Islet precursor cell (in vitro differentiated cells): ENCODE measurements around the gene ATP13A2.

ENCODE experiments used
- DNase-seq: peaks from one replicate; pipeline ENCODE4 v3.0.0-alpha.2; 2018

Gene ATP13A2, protein sequence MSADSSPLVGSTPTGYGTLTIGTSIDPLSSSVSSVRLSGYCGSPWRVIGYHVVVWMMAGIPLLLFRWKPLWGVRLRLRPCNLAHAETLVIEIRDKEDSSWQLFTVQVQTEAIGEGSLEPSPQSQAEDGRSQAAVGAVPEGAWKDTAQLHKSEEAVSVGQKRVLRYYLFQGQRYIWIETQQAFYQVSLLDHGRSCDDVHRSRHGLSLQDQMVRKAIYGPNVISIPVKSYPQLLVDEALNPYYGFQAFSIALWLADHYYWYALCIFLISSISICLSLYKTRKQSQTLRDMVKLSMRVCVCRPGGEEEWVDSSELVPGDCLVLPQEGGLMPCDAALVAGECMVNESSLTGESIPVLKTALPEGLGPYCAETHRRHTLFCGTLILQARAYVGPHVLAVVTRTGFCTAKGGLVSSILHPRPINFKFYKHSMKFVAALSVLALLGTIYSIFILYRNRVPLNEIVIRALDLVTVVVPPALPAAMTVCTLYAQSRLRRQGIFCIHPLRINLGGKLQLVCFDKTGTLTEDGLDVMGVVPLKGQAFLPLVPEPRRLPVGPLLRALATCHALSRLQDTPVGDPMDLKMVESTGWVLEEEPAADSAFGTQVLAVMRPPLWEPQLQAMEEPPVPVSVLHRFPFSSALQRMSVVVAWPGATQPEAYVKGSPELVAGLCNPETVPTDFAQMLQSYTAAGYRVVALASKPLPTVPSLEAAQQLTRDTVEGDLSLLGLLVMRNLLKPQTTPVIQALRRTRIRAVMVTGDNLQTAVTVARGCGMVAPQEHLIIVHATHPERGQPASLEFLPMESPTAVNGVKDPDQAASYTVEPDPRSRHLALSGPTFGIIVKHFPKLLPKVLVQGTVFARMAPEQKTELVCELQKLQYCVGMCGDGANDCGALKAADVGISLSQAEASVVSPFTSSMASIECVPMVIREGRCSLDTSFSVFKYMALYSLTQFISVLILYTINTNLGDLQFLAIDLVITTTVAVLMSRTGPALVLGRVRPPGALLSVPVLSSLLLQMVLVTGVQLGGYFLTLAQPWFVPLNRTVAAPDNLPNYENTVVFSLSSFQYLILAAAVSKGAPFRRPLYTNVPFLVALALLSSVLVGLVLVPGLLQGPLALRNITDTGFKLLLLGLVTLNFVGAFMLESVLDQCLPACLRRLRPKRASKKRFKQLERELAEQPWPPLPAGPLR

DNA sequence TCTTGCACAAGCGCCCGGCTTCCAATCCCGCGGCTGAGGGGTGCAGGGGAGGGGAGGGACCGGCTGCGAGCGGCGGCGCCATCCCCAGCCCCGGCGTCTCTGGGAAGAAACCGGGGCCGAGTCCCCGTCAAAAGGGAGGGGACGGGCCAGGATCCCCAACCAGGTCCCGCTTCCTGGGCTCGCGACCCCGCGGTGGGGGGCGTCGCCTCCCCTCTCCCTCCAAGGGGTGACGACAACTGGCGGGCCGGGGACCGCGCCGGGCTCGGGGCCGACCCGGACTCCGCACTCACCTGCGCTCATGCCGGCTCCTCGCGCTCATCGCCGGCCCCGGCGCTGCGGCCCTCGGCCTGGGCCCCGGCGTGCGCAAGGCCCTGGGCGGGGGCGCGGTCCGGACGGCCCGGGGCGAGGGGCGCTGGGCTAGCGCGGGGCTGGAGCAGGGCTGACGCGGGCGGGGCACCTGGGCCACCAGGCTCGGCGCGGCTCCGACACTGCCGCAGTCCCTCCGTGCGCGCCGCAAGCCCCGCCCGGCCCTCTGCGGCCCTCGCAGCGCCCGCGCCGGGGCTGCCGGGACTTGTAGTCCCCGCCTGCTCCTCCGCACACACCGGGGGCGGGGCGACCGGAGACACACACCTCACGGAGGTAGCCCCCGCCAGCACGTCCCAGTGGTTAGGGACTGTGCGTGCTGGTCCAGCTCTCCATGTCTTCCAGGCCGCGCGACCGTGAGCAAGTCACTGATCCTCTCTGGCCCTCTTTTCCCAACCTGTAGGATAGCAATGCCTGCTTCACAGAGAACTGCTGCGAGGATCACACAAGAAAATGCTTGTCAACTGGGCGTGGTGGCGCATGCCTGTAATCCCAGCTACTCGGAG is at the start of gene ATP13A2:
TSS of gene ATP13A2 (minus strand) at position 490 of the 869 bp plus-strand sequence. CDS start at position 300, 190 bp downstream.
- peak; percentile 95 for DNase-seq

DNA sequence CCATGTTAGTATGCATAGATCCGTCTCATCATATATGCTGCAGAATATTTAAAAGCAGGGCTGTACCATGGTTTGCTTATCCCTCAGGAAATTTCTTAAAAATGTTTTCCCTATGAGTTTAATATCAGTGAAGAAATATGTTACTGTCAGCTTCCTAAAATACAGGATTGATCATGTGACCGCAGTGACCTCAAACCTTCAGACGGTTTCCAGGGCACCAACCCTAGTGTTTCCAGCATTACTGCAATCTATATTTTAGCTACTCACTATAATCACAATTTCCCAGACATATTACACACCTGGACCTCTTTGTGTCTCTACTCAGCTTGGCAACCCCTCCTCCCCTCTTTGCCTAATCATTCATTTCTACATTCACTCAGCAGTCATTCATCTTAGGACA is 49.8 kb upstream of the ATP13A2 start:
- no peak for DNase-seq

DNA sequence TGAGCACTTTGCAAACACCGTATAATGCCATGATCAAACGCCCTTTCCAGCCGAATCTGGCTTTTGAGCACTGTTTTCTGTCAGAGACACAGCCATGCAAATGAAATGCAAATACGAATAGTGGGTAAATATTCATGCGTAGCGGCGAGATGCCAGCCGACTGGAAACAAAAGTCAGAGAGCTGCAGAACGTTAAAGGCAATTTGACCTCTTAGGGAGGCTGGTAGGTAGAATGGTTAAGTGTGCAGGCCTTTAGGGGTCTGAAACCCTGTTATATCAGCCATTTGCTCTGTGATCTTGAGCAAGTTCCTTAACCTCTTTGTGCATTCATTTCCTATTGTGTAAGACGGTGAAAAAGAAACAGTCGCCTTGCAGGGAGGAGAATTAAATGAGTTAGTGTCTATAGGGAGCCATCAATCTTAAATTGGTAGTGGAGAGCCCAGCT is 48.6 kb upstream of the ATP13A2 start:
- no peak for DNase-seq

DNA sequence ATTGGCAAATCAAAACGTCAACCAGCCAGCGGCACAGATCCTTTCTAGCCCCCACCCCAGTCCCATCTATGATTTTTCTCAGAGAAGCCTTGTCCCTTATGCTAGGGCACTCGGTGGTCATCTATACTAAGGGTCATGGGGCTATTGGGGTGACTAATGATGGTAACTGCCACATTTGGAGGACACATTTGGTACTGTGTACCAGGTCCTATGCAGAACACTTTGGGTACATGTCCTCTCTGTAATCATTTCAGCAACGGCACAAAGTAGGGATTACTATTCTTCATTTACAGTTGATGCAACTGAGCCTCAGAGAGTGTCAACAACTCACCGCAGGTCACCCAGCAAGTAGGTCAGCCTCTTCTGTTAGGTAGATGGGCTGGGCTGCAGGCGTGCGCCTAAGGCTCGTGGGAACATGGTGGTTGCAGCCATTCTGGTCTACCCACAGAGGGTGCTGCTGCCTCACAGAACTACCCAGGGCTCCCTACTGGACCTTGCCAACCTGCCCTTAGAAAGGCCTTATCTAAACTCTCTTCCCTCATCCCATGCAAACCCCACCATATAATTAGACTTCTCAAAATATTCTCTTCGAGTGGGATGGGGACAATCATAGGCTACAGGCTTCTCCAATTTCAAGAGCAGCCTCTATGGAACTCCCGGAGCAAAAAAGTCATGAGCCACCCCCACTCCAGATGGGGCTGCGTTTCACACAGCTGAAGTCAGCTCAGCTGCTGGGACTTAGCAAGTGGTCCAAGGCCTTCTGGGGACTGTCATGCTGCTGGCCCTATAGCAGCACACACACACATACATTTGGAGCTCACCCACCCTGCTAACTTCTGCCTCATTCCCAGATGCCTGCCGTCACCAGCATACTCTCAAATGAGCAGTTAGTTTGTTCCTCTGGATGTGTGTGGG is 47.9 kb upstream of the ATP13A2 start:
- peak; percentile 91 for DNase-seq

DNA sequence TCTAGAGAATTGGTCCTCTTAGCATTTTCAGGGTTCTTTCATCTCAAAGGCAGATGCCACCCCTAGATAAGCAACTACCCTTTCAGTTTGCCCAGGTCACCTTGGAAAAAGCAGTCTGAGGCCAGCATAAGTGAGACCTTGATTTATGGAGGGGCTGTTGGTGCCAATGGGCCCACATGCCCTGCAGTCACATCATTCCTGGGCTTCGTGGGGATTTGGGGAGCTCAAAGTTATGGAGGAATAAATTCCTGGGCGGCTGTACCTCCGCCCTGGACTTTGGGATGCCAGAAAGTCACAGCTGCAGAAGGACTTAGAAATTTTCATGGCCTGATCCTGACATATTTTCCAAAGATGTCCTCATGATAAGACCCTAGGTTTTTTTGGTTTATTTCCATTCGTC is 44.8 kb upstream of the ATP13A2 start:
- no peak for DNase-seq

DNA sequence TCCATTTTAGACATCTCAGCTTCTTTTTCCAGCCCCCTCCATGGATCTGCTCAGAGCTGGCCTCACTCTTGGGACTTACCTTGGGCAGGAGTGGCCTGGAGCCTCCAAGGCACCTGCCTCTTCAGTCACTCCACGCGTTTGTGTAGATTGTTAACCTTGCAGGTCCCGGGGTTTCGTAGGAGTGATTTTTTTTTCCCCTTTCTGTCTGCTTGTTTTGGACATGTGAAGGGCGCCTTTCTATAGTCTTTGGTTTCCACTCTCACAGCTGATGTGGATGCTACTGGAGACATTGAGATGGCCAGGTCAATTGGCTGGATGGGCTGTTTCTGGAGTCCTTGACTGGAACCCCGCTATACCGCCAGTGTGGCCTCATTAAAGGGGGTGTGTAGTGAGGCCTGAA is 44.1 kb upstream of the ATP13A2 start:
- DNase-seq: no peak

DNA sequence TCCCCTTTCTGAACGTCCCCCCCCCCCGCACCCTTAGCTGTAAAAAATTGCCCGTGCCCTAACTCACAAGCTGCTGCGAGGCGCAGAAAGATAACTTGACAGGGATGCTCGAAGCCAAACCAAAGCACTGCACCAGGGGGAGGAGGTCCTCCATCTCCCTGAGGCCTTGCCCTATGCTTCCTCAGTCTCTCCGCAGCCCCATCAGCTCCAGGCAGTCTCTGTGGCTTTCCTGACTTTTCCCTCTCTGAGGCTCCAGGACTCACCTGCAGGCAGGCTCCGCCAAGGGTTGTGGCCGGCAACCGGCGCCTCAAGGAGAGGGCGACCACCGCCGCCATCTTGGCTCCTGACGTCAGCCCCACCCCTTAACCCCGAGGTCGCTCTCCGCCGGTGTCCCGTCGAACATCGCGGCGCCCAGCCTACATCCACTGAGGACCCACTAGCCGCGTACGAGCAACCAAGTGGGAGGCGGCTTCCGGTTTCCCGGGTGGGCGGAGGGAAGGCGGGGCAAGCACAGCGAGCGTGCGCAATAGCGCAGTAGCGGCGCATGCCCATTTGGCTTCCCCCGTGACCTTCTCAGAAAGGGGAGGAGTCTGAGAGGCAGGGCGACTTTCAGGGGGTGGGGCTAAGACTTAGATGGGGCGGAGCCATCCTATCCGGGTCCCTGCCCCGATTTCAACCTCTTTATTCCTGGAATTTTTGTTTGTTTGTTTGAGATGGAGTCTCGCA is 42.1 kb upstream of the ATP13A2 start, which contains the start of gene SDHB:
TSS of gene SDHB (minus strand) at position 348 of the 726 bp plus-strand sequence. CDS start at position 335, 13 bp downstream.
- peak; percentile 99 for DNase-seq

DNA sequence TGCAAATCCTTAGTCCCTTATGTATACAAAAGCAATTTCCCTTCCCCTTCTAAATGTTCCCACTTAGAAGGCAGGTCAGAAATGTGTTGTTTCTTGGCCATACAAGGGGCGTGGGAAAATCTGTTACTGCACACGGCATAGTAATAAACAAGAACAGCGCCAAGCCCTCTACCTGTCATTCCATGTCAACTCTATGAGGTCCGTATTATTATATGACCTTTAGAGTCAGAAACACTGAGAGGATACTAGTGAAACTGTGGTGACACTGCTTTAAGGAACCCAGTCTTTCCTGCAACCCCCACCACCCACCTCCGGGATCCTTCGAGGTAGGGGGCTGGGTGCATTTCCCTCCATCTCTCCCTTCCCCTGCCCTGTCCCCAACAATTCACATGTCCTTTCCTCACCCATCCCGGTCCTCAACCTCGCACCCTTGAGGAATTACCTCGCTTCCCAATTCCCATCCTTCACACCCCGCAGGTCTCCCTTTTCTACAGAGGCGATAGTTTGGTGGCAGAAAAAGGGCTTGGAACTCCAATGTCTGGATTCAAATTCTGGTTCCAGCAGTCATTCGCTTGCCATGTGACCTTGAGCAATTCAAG is 41.5 kb upstream of the ATP13A2 start:
- no peak for DNase-seq

DNA sequence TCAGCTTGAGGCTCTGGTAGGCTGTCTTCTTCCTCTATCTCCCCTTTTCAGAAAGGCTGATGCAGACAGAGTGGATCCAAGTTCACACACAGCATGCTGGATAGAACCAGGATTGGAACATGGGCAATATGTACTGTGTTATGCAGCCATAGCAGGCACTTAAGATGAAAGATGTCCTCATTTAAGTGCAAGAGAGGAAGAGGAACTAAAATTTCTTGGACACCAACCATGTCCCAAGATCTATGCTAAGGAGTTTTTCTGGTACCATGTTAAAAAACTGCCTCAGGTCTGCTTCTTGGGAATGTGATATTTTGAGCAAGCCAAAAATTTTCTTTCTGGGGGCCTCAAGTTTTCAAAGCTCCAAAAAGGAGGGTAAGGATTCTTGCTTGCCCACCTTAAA is 40.9 kb upstream of the ATP13A2 start:
- DNase-seq: no peak

DNA sequence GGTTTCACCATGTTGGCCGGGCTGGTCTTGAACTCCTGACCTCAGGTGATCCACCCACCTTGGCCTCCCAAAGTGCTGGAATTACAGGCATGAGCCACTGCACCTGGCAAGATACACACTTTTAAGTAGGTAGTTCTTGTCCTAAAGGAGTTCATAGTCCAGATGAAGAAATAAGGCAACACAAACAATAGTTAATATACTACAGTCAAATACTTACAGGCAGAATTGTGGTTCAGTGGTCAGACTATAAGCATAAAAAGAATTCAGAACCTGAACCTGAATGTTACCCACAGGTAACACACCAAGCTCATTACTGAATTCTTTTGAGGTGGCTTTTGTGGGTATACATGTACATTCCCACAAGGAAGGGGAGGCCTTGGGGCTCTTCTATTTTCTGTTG is 40.3 kb upstream of the ATP13A2 start:
- no peak for DNase-seq

DNA sequence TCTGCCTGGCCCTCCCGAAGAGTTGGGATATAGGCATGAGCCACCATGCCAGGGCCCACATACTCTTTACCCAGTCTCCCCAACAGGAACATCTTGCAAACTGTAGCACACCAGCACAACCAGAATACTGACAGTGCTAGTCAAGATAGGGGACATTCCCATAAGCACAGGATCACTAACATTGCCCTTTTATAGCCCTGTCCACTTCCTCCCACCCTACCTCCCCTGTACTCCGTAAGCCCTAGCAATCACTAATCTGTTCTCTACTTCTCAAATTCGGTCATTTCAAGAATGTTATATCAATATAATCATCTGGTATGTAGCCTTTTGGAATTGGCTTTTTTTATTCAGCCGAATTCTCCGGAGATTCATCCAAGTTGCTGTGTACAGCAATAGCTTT is 36.2 kb upstream of the ATP13A2 start:
- DNase-seq: no peak

DNA sequence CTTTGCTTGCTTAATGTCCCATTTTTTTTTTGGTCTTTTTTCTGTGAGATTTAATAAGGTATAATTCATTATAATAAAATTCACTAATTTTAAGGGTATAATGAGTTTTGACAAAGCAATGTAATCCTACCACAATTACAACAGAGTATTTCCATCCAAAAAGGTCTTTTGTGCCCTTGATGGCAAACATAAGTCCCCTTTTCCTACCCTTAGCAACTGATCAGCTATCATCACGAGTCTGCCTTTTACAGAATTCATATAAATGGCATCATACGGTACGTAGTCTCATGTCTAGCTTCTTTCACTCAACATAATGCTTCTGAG is 34.6 kb upstream of the ATP13A2 start:
- DNase-seq: no peak

DNA sequence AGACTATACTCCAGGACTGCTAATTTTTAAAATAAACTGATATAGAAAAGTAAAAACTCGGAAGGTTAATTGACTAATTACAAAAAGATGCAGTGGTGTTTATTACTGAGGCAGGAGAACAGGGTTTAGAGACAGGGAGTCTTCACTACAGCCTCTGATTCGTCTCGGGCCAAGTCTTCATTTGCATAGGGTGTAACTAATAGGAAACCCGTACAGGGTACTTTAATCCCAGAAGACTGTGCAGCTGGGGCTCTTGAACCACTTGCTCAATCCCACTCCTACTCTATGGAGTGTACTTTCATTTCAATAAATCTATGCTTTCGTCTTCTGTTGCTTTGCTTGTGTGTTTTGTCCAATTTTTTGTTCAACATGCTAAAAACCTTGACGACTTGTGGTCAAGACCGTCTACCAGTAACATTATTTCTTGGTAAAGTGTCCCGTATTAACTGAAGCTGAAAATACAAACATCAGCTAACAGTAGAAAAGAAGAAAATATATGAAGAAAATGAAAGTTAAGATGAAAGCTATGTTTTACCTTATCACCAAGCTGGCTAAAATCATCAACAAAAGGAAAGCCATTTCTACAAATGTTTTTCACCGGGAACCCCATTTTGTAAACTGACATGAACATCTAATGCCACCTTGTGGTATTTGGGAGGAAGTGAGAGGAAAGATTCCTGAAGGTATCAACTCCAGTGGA is 34.1 kb upstream of the ATP13A2 start:
- DNase-seq: no peak

DNA sequence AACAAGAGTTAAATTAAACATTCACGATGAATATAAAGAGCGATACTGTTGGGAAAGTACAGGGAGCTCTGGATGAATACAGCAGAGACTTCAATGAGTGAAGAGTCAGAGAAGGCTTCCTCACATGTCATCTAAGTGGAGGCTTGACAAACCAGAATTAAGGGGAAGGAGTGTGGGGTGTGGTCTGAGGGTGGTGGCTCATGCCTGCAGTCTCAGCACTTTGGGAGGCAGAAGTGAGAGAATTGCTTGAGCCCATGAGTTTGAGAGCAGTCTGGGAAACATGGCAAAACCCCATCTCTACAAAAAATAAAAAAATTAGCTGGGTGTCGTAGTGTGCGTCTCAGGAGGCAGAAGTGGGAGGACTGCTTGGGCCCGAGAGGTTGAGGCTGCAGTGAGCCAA is 33.4 kb upstream of the ATP13A2 start:
- DNase-seq: no peak

DNA sequence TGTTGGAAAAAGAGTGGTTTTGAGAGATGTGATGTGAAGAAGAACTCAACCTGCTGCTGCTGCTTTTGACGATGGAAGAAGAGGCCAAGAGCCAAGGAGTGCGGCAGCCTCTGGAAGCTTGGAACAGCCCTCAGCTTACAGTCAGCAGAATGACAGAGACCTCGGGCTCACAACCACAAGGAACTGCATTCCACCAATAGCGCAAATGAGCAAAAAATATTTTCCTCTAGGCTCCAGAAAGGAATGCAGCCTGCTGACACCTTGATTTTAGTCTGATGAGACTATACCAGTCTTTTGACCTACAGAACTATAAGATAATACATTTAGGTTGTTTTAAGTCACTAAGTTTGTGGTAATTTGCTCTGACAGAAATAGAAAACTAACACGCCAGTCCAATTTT is 31.9 kb upstream of the ATP13A2 start:
- DNase-seq: no peak

DNA sequence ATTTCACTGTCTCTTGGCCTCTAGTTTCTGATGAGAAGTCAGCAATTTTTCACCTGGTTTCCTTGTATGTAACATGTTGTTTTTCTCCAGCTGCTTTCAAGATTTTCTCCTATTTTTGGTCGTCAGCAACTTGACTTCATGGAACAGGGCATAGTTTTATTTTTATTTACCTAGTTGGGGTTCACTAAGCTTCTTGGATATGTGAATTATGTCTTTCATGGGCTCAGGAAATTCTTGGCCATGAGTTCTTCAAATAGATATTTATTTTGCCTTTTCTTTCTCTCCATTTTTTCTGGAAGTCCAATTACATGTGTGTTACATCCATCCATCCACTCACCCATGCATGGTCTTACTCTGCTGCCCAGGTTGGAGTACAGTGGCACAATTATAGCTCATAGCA is 28.4 kb upstream of the ATP13A2 start:
- DNase-seq: no peak

DNA sequence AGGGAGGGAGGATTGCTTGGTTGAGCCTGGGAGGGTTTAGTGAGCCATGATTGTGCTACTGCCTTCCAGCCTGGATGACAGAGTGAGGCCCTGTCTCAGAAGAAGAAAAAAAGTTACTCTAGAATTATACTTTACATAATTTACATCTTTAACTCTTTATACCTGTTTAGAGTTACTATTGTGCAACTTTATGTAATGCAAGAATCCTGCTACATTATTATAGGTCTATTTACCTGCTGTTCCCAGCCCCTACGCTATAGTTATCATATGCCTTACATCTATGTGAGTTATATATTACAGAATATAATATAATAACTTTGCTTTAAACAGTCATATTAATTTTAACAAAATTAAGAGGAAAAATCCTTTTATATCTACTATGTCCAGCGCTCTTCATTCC is 27.8 kb upstream of the ATP13A2 start:
- no peak for DNase-seq

DNA sequence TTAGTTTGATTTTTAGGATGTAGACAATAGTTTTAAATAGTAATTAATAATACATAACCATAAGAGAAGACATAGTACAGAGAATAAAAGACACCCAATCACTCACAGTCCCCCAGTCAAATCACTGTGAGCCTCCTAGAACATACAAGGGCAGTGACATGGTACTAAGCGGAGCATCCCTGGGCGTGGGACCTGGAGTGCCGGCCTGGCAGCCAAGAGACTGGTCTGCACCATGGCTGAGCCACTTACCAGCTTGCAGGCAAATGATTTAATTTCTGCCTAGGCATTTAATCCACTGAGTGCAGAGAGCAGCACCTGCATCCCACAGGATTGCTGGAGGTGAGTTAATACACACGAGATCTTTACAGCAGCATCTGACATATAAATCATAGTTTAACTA is 21.8 kb upstream of the ATP13A2 start:
- no peak for DNase-seq

DNA sequence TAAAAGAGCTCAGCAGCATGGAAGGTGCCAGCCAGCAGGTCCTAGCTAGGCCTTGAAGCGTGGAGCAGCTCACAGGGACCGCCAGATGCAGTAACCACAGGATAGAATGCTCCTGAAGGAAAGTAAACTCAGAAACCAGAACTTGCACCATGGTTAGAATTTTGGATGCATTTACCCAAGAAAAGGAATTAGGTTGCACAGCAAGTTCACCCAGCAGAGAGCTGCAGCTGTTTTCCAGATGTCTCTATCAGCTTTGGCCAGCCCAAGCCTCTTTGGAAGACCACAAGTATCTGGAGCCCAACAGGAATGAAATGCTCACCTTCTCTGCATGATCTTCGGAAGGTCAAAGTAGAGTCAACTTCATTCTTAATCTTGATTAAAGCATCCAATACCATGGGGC is 21.0 kb upstream of the ATP13A2 start:
- DNase-seq: no peak
